Fibroblast of lung (primary cell): Measurements from ENCODE around the gene WNT8A.

Source experiments
- CTCF ChIP-seq, 2 donors: IDR thresholded peaks in 1 of 2; conservative IDR thresholded peaks in 1 of 2; 1 replicate in 1 of 2; 2 replicates in 1 of 2; pipeline ENCODE4 v1.5.1; 2011 to 2012; ENCODE audit warnings: low read length in 2 of 2, control low read depth in 1 of 2, inconsistent platforms in 1 of 2, low read depth in 1 of 2, mild to moderate bottlenecking in 1 of 2
- EZH2 ChIP-seq: IDR thresholded peaks from 2 replicates; pipeline ENCODE4 v1.5.1; 2012; ENCODE audit warnings: low read length, control low read depth, mild to moderate bottlenecking; ENCODE audit errors: missing control alignments

- TF ChIP-seq CTCF (conservative IDR thresholded peaks at IDR 0.05 in 1 of 2, IDR thresholded peaks at IDR 0.05 in 1 of 2; ENCODE audit: low read depth in 1 of 2, low read length in 2 of 2) (no peak), EZH2 (no peak)
Measured at GRCh38 chr5:138092301-138092700, 8.5 kb downstream of the WNT8A start.
